RWPE2 (cell line): ENCODE results near the gene PPARA.

Experiments used
- ATAC-seq: fragments of 200-7000 bp; cut with Tn5 transposase; 3 replicates; pipeline ENCODE4 v1.9.1; 2021; ENCODE audit warnings: low read depth
- DNase-seq: peaks from one replicate; pipeline ENCODE4 v3.0.0-alpha.2; 2020; ENCODE audit warnings: low spot score
- H3K27ac ChIP-seq: fragments of 450-650 bp; 2 replicates; pipeline ENCODE4 v1.5.1; 2017; ENCODE audit warnings: mild to moderate bottlenecking; ENCODE audit not compliant: poor library complexity, severe bottlenecking
- H3K27me3 ChIP-seq: fragments of 250-450 bp; sonication (Bioruptor Pico); 2 replicates; pipeline ENCODE4 v1.5.1; 2021; ENCODE audit warnings: mild to moderate bottlenecking, moderate library complexity; ENCODE audit not compliant: insufficient read depth, poor library complexity, severe bottlenecking
- H3K36me3 ChIP-seq: fragments of 250-450 bp; sonication (Bioruptor Pico); 2 replicates; pipeline ENCODE4 v1.5.1; 2020; ENCODE audit warnings: low read depth, mild to moderate bottlenecking, moderate library complexity
- H3K4me1 ChIP-seq: fragments of 250-450 bp; sonication (Bioruptor Pico); 2 replicates; pipeline ENCODE4 v1.5.1; 2021; ENCODE audit warnings: mild to moderate bottlenecking, moderate library complexity; ENCODE audit not compliant: insufficient read depth, poor library complexity, severe bottlenecking
- H3K4me3 ChIP-seq: fragments of 250-450 bp; sonication (Bioruptor Pico); 2 replicates; pipeline ENCODE4 v1.5.1; 2021; ENCODE audit warnings: mild to moderate bottlenecking, moderate library complexity; ENCODE audit not compliant: severe bottlenecking
- H3K9me3 ChIP-seq: fragments of 250-450 bp; sonication (Bioruptor Pico); 2 replicates; pipeline ENCODE4 v1.5.1; 2021; ENCODE audit warnings: mild to moderate bottlenecking, moderate library complexity; ENCODE audit not compliant: severe bottlenecking
- CTCF ChIP-seq: fragments of 450-650 bp; IDR thresholded peaks from one replicate; pipeline ENCODE4 v1.5.1; 2017; ENCODE audit warnings: mild to moderate bottlenecking, moderate library complexity; ENCODE audit not compliant: poor library complexity, severe bottlenecking

The PPARA gene

DNA sequence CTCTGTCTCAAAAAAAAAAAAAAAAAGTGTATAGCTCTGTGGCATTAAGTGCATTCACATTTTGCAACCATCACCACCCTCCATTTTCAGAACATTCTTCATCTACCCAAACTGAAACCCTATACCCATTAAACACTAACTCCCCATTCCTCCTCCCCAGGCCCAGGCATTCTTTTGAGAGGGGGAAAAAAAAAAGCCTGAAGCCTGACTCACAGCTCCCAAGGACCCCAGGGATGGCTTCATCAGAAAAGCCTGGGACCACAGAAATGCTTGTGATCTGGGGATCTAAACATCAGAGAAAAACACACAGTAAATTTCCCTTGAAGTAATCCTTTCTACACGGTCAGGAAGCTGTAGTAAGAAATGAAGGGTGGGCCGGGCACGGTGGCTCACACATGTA lies 135.7 kb downstream of the PPARA start:
- H3K9me3 ChIP-seq = no peaks in the 10 kb centered on the region
- H3K36me3 ChIP-seq = peaks cover 14% of the 10 kb centered on the region
- TF ChIP-seq CTCF = no peak
- DNase-seq (no peak), ATAC-seq (no peak)
- H3K4me1 ChIP-seq = no peaks in the 10 kb centered on the region
- H3K27ac ChIP-seq = no peak overlapping the region
- H3K4me3 ChIP-seq = no peak overlapping the region
- H3K27me3 ChIP-seq = no peaks in the 10 kb centered on the region

DNA sequence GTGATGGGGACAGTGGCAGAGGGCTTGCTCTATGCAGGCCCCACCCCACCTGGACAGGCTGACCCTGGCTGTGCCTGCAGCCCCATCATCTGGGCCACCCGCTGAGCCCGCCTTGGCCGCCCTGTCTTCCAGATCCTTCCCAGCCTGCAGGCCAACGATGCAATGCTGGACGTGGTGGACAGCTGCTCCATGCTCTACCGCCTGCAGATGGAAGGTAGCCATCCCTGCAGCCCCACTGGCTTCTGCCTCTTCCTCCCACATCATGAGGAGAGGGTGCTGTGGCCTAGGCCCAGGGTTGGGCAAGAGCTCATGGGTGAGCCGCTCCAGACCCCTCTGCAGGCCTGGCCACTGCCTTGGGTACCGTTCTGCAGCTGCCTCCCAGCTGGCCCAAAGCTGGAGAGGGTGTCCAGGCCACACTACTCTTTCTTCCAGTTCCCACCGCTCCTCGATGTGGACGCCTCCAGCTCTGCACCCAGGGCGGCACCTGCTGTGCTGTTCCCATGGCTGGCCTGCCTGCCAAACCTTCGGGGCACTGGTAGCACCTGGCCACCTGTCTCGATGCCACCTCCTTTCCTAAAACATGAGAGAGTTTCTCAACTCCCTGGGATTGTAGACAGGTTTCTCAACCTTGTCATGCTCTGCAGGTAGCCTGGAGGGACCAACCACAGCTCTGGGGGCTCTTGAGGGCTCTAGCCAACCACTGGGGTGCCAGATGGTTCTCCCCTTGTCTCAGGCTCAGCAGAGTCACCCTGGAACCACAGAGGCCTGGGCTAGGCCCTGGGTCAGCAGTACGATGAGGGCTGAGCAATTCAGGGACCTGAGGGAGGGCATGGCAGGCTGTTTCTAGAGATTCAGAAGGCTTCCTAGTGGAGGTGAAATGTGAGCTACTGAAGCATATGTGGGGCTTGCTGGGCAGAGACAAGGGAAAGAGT lies 136.9 kb downstream of the PPARA start:
- H3K36me3 ChIP-seq = peaks cover 16% of the 10 kb centered on the region
- DNase-seq (no peak), ATAC-seq (no peak)
- no peak for TF ChIP-seq CTCF
- H3K27ac ChIP-seq = no peak overlapping the region
- no peaks in the 10 kb centered on the region for H3K4me1 ChIP-seq
- H3K9me3 ChIP-seq = no peaks in the 10 kb centered on the region
- H3K27me3 ChIP-seq = no peaks in the 10 kb centered on the region
- no peak overlapping the region for H3K4me3 ChIP-seq

DNA sequence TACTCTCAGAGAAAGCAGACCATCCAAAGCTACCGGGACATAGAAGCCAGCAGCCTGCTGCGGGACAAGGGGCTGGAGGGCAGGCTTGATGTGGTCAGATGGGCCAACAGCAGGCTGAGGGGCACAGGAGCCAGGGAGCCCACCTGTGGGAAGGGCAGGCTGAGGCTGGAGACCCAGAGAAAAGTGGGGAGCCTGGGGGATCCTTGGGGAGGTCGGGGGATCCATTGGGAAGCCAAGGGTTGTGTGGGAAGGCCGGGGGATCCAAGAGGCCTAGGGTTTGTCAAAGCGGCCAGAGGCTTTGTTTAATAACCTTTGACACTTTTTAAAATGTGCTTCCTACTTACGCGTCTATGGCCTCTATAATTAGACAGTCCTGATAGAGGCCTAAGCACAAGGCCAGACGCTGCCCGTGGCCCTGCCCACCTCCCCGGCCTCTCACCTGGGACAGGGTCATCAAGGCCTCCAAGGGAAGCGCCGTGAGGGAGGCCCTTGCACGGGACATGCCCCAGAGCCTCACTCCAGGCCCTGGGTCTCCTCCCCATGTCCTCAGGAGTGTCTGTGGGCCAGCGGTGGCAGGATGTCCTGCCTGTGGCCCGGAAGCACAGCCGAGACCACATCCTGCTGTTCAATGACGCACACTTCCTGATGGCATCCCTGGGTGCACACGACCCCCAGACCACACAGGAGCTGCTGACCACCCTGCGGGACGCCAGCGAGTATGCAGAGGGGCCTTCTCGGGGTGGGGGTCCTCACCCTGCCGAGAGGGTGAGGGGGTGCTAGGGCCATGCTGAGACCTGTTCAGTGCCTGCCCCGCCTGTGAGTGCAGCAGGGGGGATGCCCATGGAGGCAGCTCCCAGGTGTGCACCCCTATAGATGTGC lies 137.8 kb downstream of the PPARA start:
- Histone ChIP-seq H3K27me3 (no peaks in the 10 kb centered on the region), H3K36me3 (peaks cover 18% of the 10 kb centered on the region), H3K9me3 (no peaks in the 10 kb centered on the region), H3K4me1 (no peaks in the 10 kb centered on the region), H3K4me3 (no peak overlapping the region), H3K27ac (no peak overlapping the region)
- DNase-seq (no peak), ATAC-seq (no peak)
- no peak for TF ChIP-seq CTCF

- H3K4me3 ChIP-seq = no peak overlapping the region
- ATAC-seq (no peak), DNase-seq (no peak)
- H3K27me3 ChIP-seq = no peaks in the 10 kb centered on the region
- H3K4me1 ChIP-seq = no peaks in the 10 kb centered on the region
- no peak for TF ChIP-seq CTCF
- H3K36me3 ChIP-seq = peaks cover 18% of the 10 kb centered on the region
- H3K9me3 ChIP-seq = no peaks in the 10 kb centered on the region
- H3K27ac ChIP-seq = no peak overlapping the region
Observed at GRCh38 chr22:46288846-46289243, 138.5 kb downstream of the PPARA start.
